K562 (cell line): Measurements from ENCODE around the gene CASP6. TPM values are rescaled to one million over a fixed set of nuclear protein-coding genes. Genes with fewer than 3 reads are reported as not detected.
A peak's percentile ranks its signal among the peaks of the same experiment; 100 is the strongest.

Experiments used
- ATAC-seq: fragments of 200-7000 bp; cut with Tn5 transposase; 3 replicates; pipeline ENCODE4 v1.9.1; 2020; ENCODE audit warnings: moderate library complexity
- BruUV-seq: library from RNA; stranded (reverse); fragments of 400-500 nt; replicated peaks from 2 replicates; lab custom pipeline; 2021; lab: Mats Ljungman, UMichigan
- CTCF ChIA-PET: fragments of 300-600 bp; formaldehyde crosslinking; extraction: SDS; loops from one replicate; lab custom pipeline; 2021; ENCODE audit warnings: low intra/inter-chr PET ratio; lab: Yijun Ruan, JAX
- POLR2A ChIA-PET: fragments of 300-600, 350-650 bp; sonication (Branson Sonifier 250); formaldehyde crosslinking; extraction: SDS; loops from one replicate; lab custom pipeline; 2021; ENCODE audit warnings: antibody characterized with exemption, inconsistent platforms; lab: Yijun Ruan, JAX
- DNase-seq, 4 experiments: peaks; one replicate each; pipeline versions ENCODE4 v3.0.0 to v3.0.0-alpha.2; 2011 to 2018; ENCODE audit warnings: low spot score in 3 of 4, mixed read lengths in 3 of 4; ENCODE audit errors: extremely low read depth in 1 of 4
- FAIRE-seq: peaks from 2 replicates; lab custom pipeline; 2011; peaks lifted over from hg19 to GRCh38; lab: Jason Lieb, UNC
- H2AFZ ChIP-seq: 2 replicates; pipeline ENCODE4 v1.6.0; 2011; ENCODE audit warnings: low read depth, low read length, control low read depth, inconsistent platforms
- H3K27ac ChIP-seq: fragments of 200-600 bp; 3 replicates; pipeline ENCODE4 v1.8.0; 2011; ENCODE audit warnings: low read depth, mild to moderate bottlenecking, control low read depth, inconsistent platforms, low read length, moderate library complexity, mixed read lengths; ENCODE audit errors: extremely low read depth
- H3K27me3 ChIP-seq, 2 experiments: fragments of 300-600 bp in 1 of 2; 2 replicates in 1 of 2; 3 replicates in 1 of 2; pipeline versions ENCODE4 v1.6.0 to v1.8.0; 2011; ENCODE audit warnings: inconsistent platforms in 2 of 2, low read length in 2 of 2, mild to moderate bottlenecking in 1 of 2, mixed read lengths in 1 of 2, moderate library complexity in 1 of 2; ENCODE audit not compliant: control insufficient read depth in 2 of 2, insufficient read depth in 2 of 2
- H3K36me3 ChIP-seq: fragments of 300-600 bp; 3 replicates; pipeline ENCODE4 v1.8.0; 2011; ENCODE audit warnings: mild to moderate bottlenecking, low read length, inconsistent platforms; ENCODE audit not compliant: control insufficient read depth, insufficient read depth
- H3K4me1 ChIP-seq, 2 experiments: fragments of 200-600 bp in 1 of 2; replicated peaks in 1 of 2; 2 replicates in 1 of 2; 3 replicates in 1 of 2; pipeline versions ENCODE4 v1.5.1 to v1.8.0; 2011; ENCODE audit warnings: inconsistent platforms in 2 of 2, low read length in 2 of 2, mild to moderate bottlenecking in 1 of 2, mixed read lengths in 1 of 2, moderate library complexity in 1 of 2; ENCODE audit not compliant: control insufficient read depth in 2 of 2, insufficient read depth in 2 of 2
- H3K4me2 ChIP-seq: 2 replicates; pipeline ENCODE4 v1.6.1; 2011; ENCODE audit warnings: low read length, control low read depth, inconsistent platforms, mixed read lengths; ENCODE audit not compliant: insufficient read depth
- H3K4me3 ChIP-seq: fragments of 200-600 bp; sonication (generic), shearing (Covaris generic); 2 replicates; pipeline ENCODE4 v1.5.1; 2016; ENCODE audit warnings: control low read depth, inconsistent platforms
- H3K79me2 ChIP-seq: fragments of 200-600 bp; 3 replicates; pipeline ENCODE4 v1.8.0; 2011; ENCODE audit warnings: low read length, inconsistent platforms; ENCODE audit not compliant: control insufficient read depth, insufficient read depth
- H3K9ac ChIP-seq, 2 experiments: 2 replicates each; pipeline versions ENCODE4 v1.6.0 to v1.6.1; 2011; ENCODE audit warnings: low read depth in 2 of 2, low read length in 2 of 2, control low read depth in 1 of 2, inconsistent platforms in 1 of 2, mild to moderate bottlenecking in 1 of 2, mixed read lengths in 1 of 2; ENCODE audit not compliant: insufficient read depth in 1 of 2
- H3K9me1 ChIP-seq: one replicate; pipeline ENCODE4 v1.6.0; 2011; ENCODE audit warnings: inconsistent platforms, mild to moderate bottlenecking, low read length, moderate library complexity; ENCODE audit not compliant: control insufficient read depth, insufficient read depth
- H3K9me3 ChIP-seq: replicated peaks from 2 replicates; pipeline ENCODE4 v1.5.1; 2011; ENCODE audit warnings: low read depth, low read length, inconsistent platforms; ENCODE audit not compliant: control insufficient read depth, insufficient read depth
- H4K20me1 ChIP-seq: replicated peaks from 2 replicates; pipeline ENCODE4 v1.6.1; 2011; ENCODE audit warnings: low read length, inconsistent platforms, mixed read lengths; ENCODE audit not compliant: control insufficient read depth, insufficient read depth
- CHAMP1 ChIP-seq: fragments of 450-650 bp; IDR thresholded peaks from 2 replicates; pipeline ENCODE4 v1.6.1; 2016; ENCODE audit warnings: mild to moderate bottlenecking
- MLX ChIP-seq, 2 experiments: fragments of 450-650 bp in 1 of 2; sonication (generic) in 1 of 2; formaldehyde crosslinking; conservative IDR thresholded peaks; 2 replicates each; pipeline versions ENCODE4 v1.4.0 to v1.8.1; 2020 to 2022; ENCODE audit warnings: mild to moderate bottlenecking in 1 of 2, missing genetic modification reagents in 1 of 2
- ZBTB2 ChIP-seq: fragments of 450-650 bp; IDR thresholded peaks from 2 replicates; pipeline ENCODE4 v1.6.1; 2016; ENCODE audit warnings: antibody characterized with exemption
- WGBS: fragments of 100-300 bp; shearing (Covaris generic); methylation state at CpG from one replicate; pipeline ENCODE4 v1.1.6; 2016; ENCODE audit warnings: low coverage, mixed read lengths; ENCODE audit not compliant: insufficient coverage; ENCODE audit errors: missing lambda C conversion rate; 5-methylcytosine and 5-hydroxymethylcytosine counted together
- in situ Hi-C: fragments of 300-500 bp; cut with MboI; formaldehyde crosslinking; loops from 4 replicates; pipeline ENCODE4 v1.15.0; 2018; ENCODE audit warnings: inconsistent platforms, mixed read lengths
- intact Hi-C: fragments of 100-400 bp; cut with micrococcal nuclease; formaldehyde crosslinking; loops from 2 replicates; pipeline ENCODE4 v1.14.2; 2022
- polyA plus RNA-seq, 8 experiments: library from polyadenylated mRNA; depleted of rRNA in 4 of 8; stranded (reverse) in 5 of 8; unstranded in 3 of 8; fragments of >200 nt; fragmentation: Nextera tagmentation in 2 of 8; fragmentation: Illumina TruSeq in 1 of 8; extraction: Ambion mirVana in 2 of 8; extraction: Trizol in 1 of 8; gene quantifications; 2 replicates each; pipeline versions ENCODE4 v1.2.1 to v1.2.3, GENCODE V29; 2011 to 2014; ENCODE audit warnings: inconsistent platforms in 1 of 8, missing spikeins in 1 of 8
- total RNA-seq, 7 experiments: library from RNA; depleted of rRNA in 6 of 7; stranded (reverse); fragments of >200 nt in 6 of 7; fragmentation: Illumina TruSeq in 2 of 7; extraction: Trizol in 2 of 7; gene quantifications; 2 replicates each; pipeline versions ENCODE4 v1.2.1 to v1.2.3, GENCODE V29; 2011 to 2021; ENCODE audit warnings: low replicate concordance in 1 of 7

Gene CASP6
- total and polyA plus RNA-seq, 9 of the 15 experiments (the other 6 are each of a cell fraction or from before 2014, with no cell fraction given), result 20.8 to 72.7 (median 39.1) TPM

GRCh38 chr4:109655396-109655795 is 47.8 kb downstream of the CASP6 start:
- Histone ChIP-seq H3K27me3 (peaks cover 0 to 4% of the 10 kb centered on the region in 2 experiments; a peak in 1 of 5 replicates), H2AFZ (no peak overlapping the region), H3K9me3 (no peaks in the 10 kb centered on the region), H3K9me1 (no peaks in the 10 kb centered on the region), H4K20me1 (no peaks in the 10 kb centered on the region), H3K79me2 (no peaks in the 10 kb centered on the region), H3K9ac (no peak overlapping the region), H3K4me2 (no peak overlapping the region), H3K4me1 (no peaks in the 10 kb centered on the region), H3K36me3 (no peaks in the 10 kb centered on the region), H3K4me3 (no peak overlapping the region), H3K27ac (no peak overlapping the region)
- BruUV-seq, result no TSS peak
- DNase-seq (no peak), FAIRE-seq (no peak), ATAC-seq (0 out of 3 replicates have a peak, but pooled peaks have one; percentile 18)
- CTCF ChIA-PET, result no interaction called here
- POLR2A ChIA-PET, result interaction anchor here (0.7 kb wide), 1 partner anchor 529 kb away, joined by 4 read pairs; no protein-coding TSS in a partner anchor
- in situ Hi-C loops (loop anchor here (10.0 kb wide), 1 partner anchor 231 kb away; no protein-coding TSS in a partner anchor), intact Hi-C loops (loop anchor here (10.0 kb wide), 1 partner anchor 309 kb away; no protein-coding TSS in a partner anchor)
- TF ChIP-seq ZBTB2 (no peak), MLX (CRISPR knock-in tag; conservative IDR thresholded peaks at IDR 0.05) (no peak), CHAMP1 (no peak)
- WGBS, result 10% methylated on average over 6 of the region's 6 CpGs
